ENCODE measurements around the gene FOXP4. TPM values are rescaled to one million over a fixed set of nuclear protein-coding genes. Genes with fewer than 3 reads are reported as not detected.

FOXP4 gene
- total and polyA plus RNA-seq, 4 donors = 2.5 to 16.0 (median 4.3) TPM

DNA sequence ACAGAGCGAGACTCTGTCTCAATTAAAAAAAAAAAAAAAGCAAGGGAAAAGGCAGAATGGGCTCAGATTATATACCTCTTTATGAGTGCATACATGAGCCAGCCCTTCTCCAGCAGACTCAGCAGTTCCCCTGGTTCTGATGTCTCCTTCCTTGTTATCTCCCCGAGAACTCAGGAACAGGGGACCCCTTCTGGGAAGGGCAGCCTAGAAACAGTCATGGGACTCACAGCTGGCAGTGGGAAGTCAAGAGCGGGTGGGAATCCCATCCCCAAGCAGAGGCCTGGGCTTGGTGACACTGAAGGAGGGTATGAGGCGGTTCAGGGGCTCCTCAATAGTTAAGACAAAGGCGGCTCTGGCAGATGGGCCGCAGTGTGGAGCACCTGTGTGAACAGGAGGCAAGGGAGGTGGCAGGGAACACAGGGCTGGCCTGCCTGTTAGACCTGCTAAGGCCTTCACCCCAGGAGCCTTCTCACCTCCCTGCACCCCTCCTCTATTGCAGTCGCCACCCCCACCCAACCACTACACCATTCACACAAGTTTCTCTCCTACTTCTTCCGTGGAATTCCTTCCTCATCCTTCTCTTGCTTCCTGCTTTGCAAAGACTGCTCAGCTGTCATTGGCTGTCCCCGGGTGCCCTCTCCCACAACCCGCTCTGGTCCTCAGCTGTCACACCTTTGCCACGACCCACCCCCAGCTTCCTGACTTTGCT, 62.4 kb downstream of the FOXP4 start:
- Histone ChIP-seq H3K9me3 (ENCODE audit: control insufficient read depth in 4 of 4, low read length in 3 of 4) (peaks cover 0 to 2% (median 0%) of the 10 kb centered on the region in 4 donors), H3K4me3 (ENCODE audit: low read depth in 1 of 3, low read length in 3 of 3) (no peak overlapping the region), H3K27ac (ENCODE audit: low read depth in 1 of 2, low read length in 2 of 2) (no peak overlapping the region), H3K36me3 (ENCODE audit: control insufficient read depth in 4 of 4, insufficient read depth in 3 of 4, low read depth in 1 of 4, low read length in 3 of 4) (no peaks in the 10 kb centered on the region), H3K9ac (ENCODE audit: low read depth in 1 of 2, low read length in 2 of 2) (no peak overlapping the region), H3K27me3 (ENCODE audit: control insufficient read depth in 4 of 4, insufficient read depth in 4 of 4, low read length in 3 of 4) (no peaks in the 10 kb centered on the region), H3K4me1 (ENCODE audit: control insufficient read depth in 4 of 4, insufficient read depth in 4 of 4, low read length in 3 of 4) (no peaks in the 10 kb centered on the region)
- 90% methylated on average over 11 of the region's 11 CpGs for WGBS
- TF ChIP-seq FOXA2 (IDR thresholded peaks at IDR 0.05) (no peak), TAF1 (conservative IDR thresholded peaks at IDR 0.05) (no peak), SP1 (IDR thresholded peaks at IDR 0.05) (no peak), HNF4A (conservative IDR thresholded peaks at IDR 0.05) (no peak), RAD21 (IDR thresholded peaks at IDR 0.05) (no peak), FOXA1 (IDR thresholded peaks at IDR 0.05) (no peak), HNF4G (IDR thresholded peaks at IDR 0.05) (no peak), GABPA (IDR thresholded peaks at IDR 0.05 in 1 of 2, conservative IDR thresholded peaks at IDR 0.05 in 1 of 2) (no peak), JUND (IDR thresholded peaks at IDR 0.05) (no peak), RXRA (IDR thresholded peaks at IDR 0.05) (no peak), NR2F2 (IDR thresholded peaks at IDR 0.05) (no peak), YY1 (IDR thresholded peaks at IDR 0.05) (no peak), EGR1 (IDR thresholded peaks at IDR 0.05; ENCODE audit: low read depth in 2 of 2) (no peak)
- TF ChIP-seq, protein P1, sequence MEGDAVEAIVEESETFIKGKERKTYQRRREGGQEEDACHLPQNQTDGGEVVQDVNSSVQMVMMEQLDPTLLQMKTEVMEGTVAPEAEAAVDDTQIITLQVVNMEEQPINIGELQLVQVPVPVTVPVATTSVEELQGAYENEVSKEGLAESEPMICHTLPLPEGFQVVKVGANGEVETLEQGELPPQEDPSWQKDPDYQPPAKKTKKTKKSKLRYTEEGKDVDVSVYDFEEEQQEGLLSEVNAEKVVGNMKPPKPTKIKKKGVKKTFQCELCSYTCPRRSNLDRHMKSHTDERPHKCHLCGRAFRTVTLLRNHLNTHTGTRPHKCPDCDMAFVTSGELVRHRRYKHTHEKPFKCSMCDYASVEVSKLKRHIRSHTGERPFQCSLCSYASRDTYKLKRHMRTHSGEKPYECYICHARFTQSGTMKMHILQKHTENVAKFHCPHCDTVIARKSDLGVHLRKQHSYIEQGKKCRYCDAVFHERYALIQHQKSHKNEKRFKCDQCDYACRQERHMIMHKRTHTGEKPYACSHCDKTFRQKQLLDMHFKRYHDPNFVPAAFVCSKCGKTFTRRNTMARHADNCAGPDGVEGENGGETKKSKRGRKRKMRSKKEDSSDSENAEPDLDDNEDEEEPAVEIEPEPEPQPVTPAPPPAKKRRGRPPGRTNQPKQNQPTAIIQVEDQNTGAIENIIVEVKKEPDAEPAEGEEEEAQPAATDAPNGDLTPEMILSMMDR (IDR thresholded peaks at IDR 0.05; ENCODE audit: low read depth, low read length, missing input control) = no peak
- TF ChIP-seq, protein P2, sequence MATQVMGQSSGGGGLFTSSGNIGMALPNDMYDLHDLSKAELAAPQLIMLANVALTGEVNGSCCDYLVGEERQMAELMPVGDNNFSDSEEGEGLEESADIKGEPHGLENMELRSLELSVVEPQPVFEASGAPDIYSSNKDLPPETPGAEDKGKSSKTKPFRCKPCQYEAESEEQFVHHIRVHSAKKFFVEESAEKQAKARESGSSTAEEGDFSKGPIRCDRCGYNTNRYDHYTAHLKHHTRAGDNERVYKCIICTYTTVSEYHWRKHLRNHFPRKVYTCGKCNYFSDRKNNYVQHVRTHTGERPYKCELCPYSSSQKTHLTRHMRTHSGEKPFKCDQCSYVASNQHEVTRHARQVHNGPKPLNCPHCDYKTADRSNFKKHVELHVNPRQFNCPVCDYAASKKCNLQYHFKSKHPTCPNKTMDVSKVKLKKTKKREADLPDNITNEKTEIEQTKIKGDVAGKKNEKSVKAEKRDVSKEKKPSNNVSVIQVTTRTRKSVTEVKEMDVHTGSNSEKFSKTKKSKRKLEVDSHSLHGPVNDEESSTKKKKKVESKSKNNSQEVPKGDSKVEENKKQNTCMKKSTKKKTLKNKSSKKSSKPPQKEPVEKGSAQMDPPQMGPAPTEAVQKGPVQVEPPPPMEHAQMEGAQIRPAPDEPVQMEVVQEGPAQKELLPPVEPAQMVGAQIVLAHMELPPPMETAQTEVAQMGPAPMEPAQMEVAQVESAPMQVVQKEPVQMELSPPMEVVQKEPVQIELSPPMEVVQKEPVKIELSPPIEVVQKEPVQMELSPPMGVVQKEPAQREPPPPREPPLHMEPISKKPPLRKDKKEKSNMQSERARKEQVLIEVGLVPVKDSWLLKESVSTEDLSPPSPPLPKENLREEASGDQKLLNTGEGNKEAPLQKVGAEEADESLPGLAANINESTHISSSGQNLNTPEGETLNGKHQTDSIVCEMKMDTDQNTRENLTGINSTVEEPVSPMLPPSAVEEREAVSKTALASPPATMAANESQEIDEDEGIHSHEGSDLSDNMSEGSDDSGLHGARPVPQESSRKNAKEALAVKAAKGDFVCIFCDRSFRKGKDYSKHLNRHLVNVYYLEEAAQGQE (IDR thresholded peaks at IDR 0.05) = no peak
- TF ChIP-seq, protein P3, sequence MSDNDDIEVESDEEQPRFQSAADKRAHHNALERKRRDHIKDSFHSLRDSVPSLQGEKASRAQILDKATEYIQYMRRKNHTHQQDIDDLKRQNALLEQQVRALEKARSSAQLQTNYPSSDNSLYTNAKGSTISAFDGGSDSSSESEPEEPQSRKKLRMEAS (IDR thresholded peaks at IDR 0.05) = no peak
- TF ChIP-seq, protein P4, sequence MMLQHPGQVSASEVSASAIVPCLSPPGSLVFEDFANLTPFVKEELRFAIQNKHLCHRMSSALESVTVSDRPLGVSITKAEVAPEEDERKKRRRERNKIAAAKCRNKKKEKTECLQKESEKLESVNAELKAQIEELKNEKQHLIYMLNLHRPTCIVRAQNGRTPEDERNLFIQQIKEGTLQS (IDR thresholded peaks at IDR 0.05) = no peak
- TF ChIP-seq, protein P5, sequence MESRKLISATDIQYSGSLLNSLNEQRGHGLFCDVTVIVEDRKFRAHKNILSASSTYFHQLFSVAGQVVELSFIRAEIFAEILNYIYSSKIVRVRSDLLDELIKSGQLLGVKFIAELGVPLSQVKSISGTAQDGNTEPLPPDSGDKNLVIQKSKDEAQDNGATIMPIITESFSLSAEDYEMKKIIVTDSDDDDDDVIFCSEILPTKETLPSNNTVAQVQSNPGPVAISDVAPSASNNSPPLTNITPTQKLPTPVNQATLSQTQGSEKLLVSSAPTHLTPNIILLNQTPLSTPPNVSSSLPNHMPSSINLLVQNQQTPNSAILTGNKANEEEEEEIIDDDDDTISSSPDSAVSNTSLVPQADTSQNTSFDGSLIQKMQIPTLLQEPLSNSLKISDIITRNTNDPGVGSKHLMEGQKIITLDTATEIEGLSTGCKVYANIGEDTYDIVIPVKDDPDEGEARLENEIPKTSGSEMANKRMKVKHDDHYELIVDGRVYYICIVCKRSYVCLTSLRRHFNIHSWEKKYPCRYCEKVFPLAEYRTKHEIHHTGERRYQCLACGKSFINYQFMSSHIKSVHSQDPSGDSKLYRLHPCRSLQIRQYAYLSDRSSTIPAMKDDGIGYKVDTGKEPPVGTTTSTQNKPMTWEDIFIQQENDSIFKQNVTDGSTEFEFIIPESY (IDR thresholded peaks at IDR 0.05) = no peak
- no peak for DNase-seq (ENCODE audit: low spot score)

Data from liver (tissue), 9 donors.